Measurements from ENCODE around the gene MMP27.

The MMP27 gene

GRCh38 chr11:102704841-102705240 is 728 bp downstream of the MMP27 start:
- no peak for DNase-seq (ENCODE audit: low read depth)
- H3K4me3 ChIP-seq (ENCODE audit: low read depth, low read length), result no peak overlapping the region

DNA sequence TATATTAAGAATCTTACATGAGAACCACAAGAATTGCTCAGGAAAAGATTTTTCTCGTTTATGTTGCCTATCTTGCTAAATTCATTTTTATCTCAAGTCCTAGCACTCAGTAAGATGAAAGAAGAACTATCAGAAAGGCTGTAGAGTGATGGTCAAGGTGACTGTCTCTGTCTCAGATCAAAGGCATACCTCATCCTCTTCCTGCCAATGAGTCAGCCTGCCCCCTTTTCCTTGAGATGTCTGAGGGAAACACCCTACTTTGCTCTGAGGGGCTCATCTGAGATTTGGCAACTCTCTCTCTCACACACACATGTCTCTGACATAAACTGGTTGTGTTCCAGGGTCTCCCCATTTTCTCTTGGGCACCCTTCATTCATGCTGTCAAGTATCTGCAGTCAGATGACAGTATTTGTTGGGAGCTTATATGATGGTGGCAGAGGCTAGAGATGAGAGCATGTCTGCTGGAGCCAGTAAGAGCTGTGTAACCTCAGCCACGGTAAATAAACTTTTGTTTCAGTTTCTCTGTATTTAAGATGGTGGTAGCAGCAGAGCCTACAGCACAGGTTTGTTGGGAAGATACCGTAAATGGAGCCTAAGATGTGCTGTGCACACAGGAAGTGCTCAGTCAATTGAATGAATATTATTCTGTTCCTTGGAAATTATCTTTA is 1.6 kb downstream of the MMP27 start:
- H3K4me3 ChIP-seq (ENCODE audit: low read depth, low read length), result no peak overlapping the region
- no peak for DNase-seq (ENCODE audit: low read depth)

DNA sequence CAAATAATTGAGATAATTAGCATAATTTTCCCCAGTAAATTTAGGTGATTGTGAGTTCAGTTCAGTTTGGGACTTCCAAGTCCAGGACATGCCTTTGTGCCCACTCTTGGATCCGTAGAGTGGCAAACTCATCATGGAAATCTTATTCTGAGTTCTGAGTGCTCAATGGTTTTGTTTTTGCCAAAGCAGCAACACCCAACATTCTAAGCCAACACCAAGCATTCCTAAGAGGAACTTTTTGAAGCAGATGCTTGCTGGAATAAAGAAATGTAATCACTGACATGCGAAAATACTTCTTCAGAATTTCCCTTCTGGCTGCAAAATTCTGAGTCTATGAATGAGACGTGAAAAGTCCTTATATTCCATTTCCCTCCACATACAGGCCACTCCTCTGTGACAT is 10.4 kb downstream of the MMP27 start:
- H3K4me3 ChIP-seq (ENCODE audit: low read depth, low read length), result no peak overlapping the region

DNA sequence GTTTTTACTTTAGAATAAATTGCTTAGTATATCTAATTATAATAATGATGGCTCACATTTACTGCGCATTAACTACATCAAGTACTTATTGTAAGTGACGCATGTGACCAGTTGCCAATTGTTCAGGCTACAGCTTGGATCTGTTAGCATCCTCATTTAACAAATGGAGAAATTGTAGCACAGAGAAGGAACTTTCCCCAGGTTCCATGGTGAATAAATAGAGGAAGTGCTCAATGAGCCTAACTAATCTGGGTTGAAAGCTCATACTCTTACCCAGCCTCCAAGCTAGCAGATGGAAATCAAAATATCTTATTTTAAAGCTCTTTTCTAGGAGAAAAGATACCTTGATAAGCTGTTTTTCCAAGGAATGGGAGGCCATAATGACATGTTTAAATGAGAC is 19.8 kb downstream of the MMP27 start:
- no peak for DNase-seq (ENCODE audit: low read depth)

More for the DNA sequence above, 10.4 kb downstream of the MMP27 start:
- no peak for DNase-seq (ENCODE audit: low read depth)

GRCh38 chr11:102685338-102685737 is 20.2 kb downstream of the MMP27 start:
- no peak for DNase-seq (ENCODE audit: low read depth)
- no peak overlapping the region for H3K4me3 ChIP-seq (ENCODE audit: low read depth, low read length)

More for the DNA sequence above, 19.8 kb downstream of the MMP27 start:
- H3K4me3 ChIP-seq (ENCODE audit: low read depth, low read length), result no peak overlapping the region

DNA sequence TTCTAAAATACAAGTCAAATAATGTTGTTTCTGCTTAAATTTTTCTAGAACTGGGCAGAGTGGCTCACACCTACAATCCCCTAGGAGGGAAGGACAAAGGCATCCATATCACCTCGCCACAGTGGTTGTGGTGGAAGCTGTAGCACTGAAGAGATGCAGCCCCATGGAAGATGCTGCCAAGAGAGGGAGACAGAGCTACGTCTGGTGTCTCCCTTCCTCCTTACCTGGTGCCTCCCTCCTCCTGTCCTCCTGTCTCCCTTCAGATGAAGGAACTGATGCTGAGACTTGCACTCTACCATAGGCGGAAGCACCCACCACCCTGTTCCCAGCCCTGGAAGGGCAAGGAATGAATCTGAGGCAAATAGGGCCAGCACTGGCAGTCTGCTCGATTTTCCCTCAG is 22.3 kb downstream of the MMP27 start:
- H3K4me3 ChIP-seq (ENCODE audit: low read depth, low read length), result no peak overlapping the region
- DNase-seq (ENCODE audit: low read depth), result no peak

- no peak for DNase-seq (ENCODE audit: low read depth)
- H3K4me3 ChIP-seq (ENCODE audit: low read depth, low read length), result no peak overlapping the region
Observed at GRCh38 chr11:102680945-102681344, 24.6 kb downstream of the MMP27 start.

- no peak for DNase-seq (ENCODE audit: low read depth)
- no peak overlapping the region for H3K4me3 ChIP-seq (ENCODE audit: low read depth, low read length)
Observed at GRCh38 chr11:102678022-102678421, 27.5 kb downstream of the MMP27 start.

DNA sequence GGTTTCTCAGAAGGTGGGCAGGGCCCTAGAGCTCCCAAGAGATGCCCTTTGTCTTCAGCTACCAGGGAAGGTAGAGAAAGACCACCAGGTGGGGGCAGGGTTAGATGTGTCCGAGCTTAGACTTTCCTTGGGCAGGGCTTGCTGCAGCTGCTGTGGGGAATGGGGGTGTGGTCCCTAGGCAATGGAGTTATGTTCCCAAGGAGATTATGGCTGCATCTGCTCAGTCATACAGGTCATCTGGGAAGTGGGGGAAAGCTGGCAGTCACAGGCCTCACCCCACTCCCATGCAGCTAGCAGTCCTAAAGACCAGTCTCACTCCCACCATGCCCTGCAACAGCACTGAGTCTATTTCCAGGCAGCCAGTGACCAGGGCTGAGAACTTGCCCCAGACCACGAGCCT is 29.5 kb downstream of the MMP27 start:
- DNase-seq (ENCODE audit: low read depth), result no peak

DNA sequence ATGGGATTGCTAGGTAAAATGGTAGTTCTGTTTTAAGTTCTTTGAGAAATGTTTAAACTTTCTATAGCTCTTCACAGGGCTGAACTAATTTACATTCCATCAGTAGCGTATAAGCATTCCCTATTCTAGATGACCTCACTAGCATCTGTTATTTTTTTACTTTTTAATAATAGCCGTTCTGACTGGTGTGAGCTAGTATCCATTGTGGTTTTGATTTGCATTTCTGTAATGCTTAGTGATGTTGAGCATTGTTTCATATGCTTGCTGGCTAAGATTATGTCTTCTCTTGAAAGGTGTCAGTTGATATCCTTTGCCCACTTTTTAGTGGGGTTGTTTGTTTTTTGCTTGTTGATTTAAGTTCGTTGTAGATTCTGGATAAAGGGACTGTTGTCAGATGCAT is 35.9 kb downstream of the MMP27 start:
- no peak overlapping the region for H3K4me3 ChIP-seq (ENCODE audit: low read depth, low read length)
- DNase-seq (ENCODE audit: low read depth), result no peak

More for the DNA sequence above, 29.5 kb downstream of the MMP27 start:
- H3K4me3 ChIP-seq (ENCODE audit: low read depth, low read length), result no peak overlapping the region

GRCh38 chr11:102666331-102666957 is 39.1 kb downstream of the MMP27 start:
- no peak overlapping the region for H3K4me3 ChIP-seq (ENCODE audit: low read depth, low read length)
- DNase-seq (ENCODE audit: low read depth), result no peak

GRCh38 chr11:102664001-102664752 is 41.4 kb downstream of the MMP27 start:
- DNase-seq (ENCODE audit: low read depth), result no peak
- no peak overlapping the region for H3K4me3 ChIP-seq (ENCODE audit: low read depth, low read length)

DNA sequence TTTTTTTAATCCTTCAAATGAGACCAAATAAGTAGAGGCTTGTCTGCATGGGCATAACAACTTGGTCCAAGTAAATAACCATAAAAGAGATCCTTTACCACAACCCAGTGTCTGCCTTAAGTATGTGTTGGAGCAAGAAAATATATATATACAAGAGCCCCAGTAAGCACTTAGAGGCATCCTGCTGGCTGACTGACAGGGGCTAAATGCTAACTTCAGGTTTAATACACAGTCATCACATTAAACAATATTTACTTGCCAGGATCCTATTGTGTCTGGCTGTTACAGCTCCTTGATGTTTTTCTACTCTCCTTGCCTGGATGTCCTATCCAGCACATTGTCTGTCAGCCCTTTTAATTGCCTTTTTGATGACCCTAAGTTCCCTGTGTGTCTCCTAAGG is 43.0 kb downstream of the MMP27 start:
- no peak for DNase-seq (ENCODE audit: low read depth)
- no peak overlapping the region for H3K4me3 ChIP-seq (ENCODE audit: low read depth, low read length)

- H3K4me3 ChIP-seq (ENCODE audit: low read depth, low read length), result no peak overlapping the region
- no peak for DNase-seq (ENCODE audit: low read depth)
Observed at GRCh38 chr11:102661040-102661439, 44.5 kb downstream of the MMP27 start.

- H3K4me3 ChIP-seq (ENCODE audit: low read depth, low read length), result no peak overlapping the region
- DNase-seq (ENCODE audit: low read depth), result no peak
Observed at GRCh38 chr11:102656528-102656927, 49.0 kb downstream of the MMP27 start.

DNA sequence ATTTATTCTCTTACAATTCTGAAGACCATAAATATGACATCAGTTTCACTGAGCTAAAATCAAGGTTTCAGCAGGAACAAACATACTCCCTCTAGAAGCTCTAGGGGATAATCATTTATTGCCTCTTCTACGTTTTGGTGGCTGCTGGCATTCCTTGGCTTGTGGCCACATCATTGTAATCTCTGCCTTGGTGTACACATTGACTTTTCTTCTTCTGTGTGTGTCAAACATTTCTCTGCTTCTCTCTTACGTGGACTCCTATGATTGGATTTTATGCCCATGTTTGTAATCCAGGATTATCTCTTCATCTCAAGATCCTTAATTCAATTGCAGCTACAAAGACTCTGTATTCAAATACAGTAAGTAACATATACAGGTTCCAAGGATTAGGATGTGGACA is 50.0 kb downstream of the MMP27 start:
- H3K4me3 ChIP-seq (ENCODE audit: low read depth, low read length), result no peak overlapping the region
- no peak for DNase-seq (ENCODE audit: low read depth)

DNA sequence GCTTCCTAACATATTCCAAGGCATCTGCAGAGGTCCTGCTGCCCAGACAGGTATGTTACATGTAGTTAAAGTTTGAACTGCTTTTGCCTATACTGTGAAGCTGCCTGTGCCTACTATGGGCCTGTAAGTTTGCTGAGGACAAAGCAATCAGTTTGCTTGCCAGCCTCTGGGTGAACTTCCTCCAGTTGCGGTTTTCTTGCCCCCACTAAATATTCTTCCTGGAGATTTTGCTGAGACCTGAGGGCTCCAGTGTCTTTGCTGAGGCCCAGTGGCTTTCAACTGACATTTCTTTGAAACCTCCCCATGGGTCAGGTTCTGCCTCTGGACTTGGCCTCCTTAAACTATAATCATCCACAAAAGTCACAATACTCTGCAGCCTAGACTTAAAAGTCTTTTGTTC is 50.8 kb downstream of the MMP27 start:
- no peak overlapping the region for H3K4me3 ChIP-seq (ENCODE audit: low read depth, low read length)
- no peak for DNase-seq (ENCODE audit: low read depth)

- no peak overlapping the region for H3K4me3 ChIP-seq (ENCODE audit: low read depth, low read length)
- DNase-seq (ENCODE audit: low read depth), result no peak
Observed at GRCh38 chr11:102653744-102654291, 51.8 kb downstream of the MMP27 start.

DNA sequence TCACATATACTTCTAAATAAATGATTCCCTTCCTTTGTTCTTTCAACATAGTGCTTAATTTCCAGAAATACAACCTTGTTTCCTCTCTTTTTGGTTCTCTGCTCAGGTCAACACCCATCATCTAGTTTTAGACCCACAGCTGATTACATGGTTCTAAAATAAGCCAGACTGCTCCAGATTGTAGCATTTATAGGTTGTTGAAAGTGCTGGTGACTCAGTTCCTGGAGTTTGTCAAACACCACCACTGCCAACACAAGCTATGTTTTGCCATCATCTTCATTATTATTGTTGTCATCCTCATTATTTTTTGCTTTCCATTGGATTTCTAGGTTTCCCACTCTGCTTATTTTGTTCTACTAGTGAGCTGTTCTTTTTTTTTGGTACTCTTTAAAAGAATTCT is 58.1 kb downstream of the MMP27 start:
- no peak overlapping the region for H3K4me3 ChIP-seq (ENCODE audit: low read depth, low read length)
- DNase-seq (ENCODE audit: low read depth), result no peak

DNA sequence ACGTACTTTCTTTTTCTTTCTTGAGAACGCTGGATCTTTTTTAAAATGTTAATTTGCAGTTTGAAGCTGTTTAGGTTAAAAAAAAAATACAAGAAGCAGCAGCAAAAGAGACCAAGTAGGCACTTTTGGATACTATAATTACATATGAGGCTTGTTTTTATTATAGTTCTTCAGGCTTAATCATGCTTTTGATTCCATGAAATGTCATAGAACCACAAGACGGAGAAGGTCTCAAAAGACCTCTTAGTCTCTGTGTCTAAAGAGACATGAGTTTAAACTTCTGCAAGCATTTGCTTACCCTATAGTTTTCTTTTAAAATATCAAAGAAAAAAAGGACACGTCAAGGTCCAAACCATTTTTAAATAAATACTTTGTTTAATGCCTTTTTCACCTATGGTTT is 61.6 kb downstream of the MMP27 start:
- no peak overlapping the region for H3K4me3 ChIP-seq (ENCODE audit: low read depth, low read length)
- no peak for DNase-seq (ENCODE audit: low read depth)

Data from skeletal muscle cell (primary cell).